IMR-90 (cell line): ENCODE results near the gene LMNTD2. TPM values are rescaled to one million over a fixed set of nuclear protein-coding genes. Genes with fewer than 3 reads are reported as not detected.

Experiments
- ATAC-seq: fragments of 200-7000 bp; cut with Tn5 transposase; 2 replicates; pipeline ENCODE4 v1.9.1; 2020; ENCODE audit warnings: low read depth, mild to moderate bottlenecking, moderate library complexity
- BruUV-seq: library from RNA; stranded (reverse); fragments of 400-500 nt; replicated peaks from 2 replicates; lab custom pipeline; 2021; lab: Mats Ljungman, UMichigan
- CTCF ChIA-PET: fragments of 300-600 bp; formaldehyde crosslinking; extraction: SDS; loops from one replicate; lab custom pipeline; 2021; ENCODE audit warnings: antibody characterized with exemption; lab: Yijun Ruan, JAX
- POLR2A ChIA-PET: fragments of 300-600 bp; sonication (Branson Sonifier 250); formaldehyde crosslinking; loops from one replicate; lab custom pipeline; 2022; ENCODE audit warnings: antibody characterized with exemption; ENCODE audit not compliant: unreplicated experiment; lab: Charles Lee
- DNase-seq: peaks from one replicate; pipeline ENCODE4 v3.0.0; 2013
- H2AFZ ChIP-seq: replicated peaks from 2 replicates; pipeline ENCODE3; 2013; ENCODE audit warnings: low read length, mild to moderate bottlenecking; ENCODE audit not compliant: poor library complexity
- H2AK5ac ChIP-seq: 2 replicates; pipeline ENCODE4 v1.6.1; 2013; ENCODE audit warnings: low read depth, low read length, inconsistent platforms
- H2AK9ac ChIP-seq: replicated peaks from 2 replicates; pipeline ENCODE3; 2013; ENCODE audit warnings: mild to moderate bottlenecking, low read depth, low read length, moderate library complexity; ENCODE audit not compliant: poor library complexity
- H2BK120ac ChIP-seq: 2 replicates; pipeline ENCODE4 v1.6.1; 2013; ENCODE audit warnings: low read depth, low read length, inconsistent platforms
- H2BK15ac ChIP-seq: 3 replicates; pipeline ENCODE4 v1.6.1; 2013; ENCODE audit warnings: low read depth, low read length, inconsistent platforms
- H2BK20ac ChIP-seq: 2 replicates; pipeline ENCODE4 v1.6.1; 2013; ENCODE audit warnings: low read depth, mild to moderate bottlenecking, inconsistent platforms, low read length, moderate library complexity
- H2BK5ac ChIP-seq: 2 replicates; pipeline ENCODE4 v1.6.1; 2013; ENCODE audit warnings: mild to moderate bottlenecking, low read depth, low read length, inconsistent platforms; ENCODE audit not compliant: poor library complexity, severe bottlenecking
- H3K14ac ChIP-seq: replicated peaks from 2 replicates; pipeline ENCODE4 v1.6.1; 2013; ENCODE audit warnings: low read depth, low read length, inconsistent platforms
- H3K18ac ChIP-seq: 2 replicates; pipeline ENCODE4 v1.6.1; 2013; ENCODE audit warnings: low read depth, low read length, control low read depth
- H3K23ac ChIP-seq: 2 replicates; pipeline ENCODE4 v1.6.1; 2013; ENCODE audit warnings: low read depth, low read length, inconsistent platforms
- H3K27ac ChIP-seq: 2 replicates; pipeline ENCODE4 v1.5.1; 2013; ENCODE audit warnings: mild to moderate bottlenecking, control low read depth, low read length; ENCODE audit not compliant: insufficient read depth
- H3K27me3 ChIP-seq: 2 replicates; pipeline ENCODE4 v1.6.1; 2013; ENCODE audit warnings: low read length; ENCODE audit not compliant: control insufficient read depth, insufficient read depth
- H3K36me3 ChIP-seq: 2 replicates; pipeline ENCODE4 v1.6.1; 2013; ENCODE audit warnings: low read length, mixed read lengths; ENCODE audit not compliant: control insufficient read depth, insufficient read depth
- H3K4ac ChIP-seq: 2 replicates; pipeline ENCODE4 v1.6.1; 2013; ENCODE audit warnings: low read depth, low read length, inconsistent platforms
- H3K4me1 ChIP-seq: 2 replicates; pipeline ENCODE4 v1.6.1; 2013; ENCODE audit warnings: low read length, mixed read lengths; ENCODE audit not compliant: control insufficient read depth, insufficient read depth
- H3K4me2 ChIP-seq: 2 replicates; pipeline ENCODE4 v1.6.1; 2013; ENCODE audit warnings: low read depth, mild to moderate bottlenecking, control low read depth, low read length, moderate library complexity
- H3K4me3 ChIP-seq: 2 replicates; pipeline ENCODE4 v1.5.1; 2013; ENCODE audit warnings: low read depth, mild to moderate bottlenecking, control low read depth, low read length, moderate library complexity; ENCODE audit not compliant: insufficient read depth
- H3K56ac ChIP-seq: 2 replicates; pipeline ENCODE4 v1.6.1; 2013; ENCODE audit warnings: low read length, inconsistent platforms; ENCODE audit not compliant: insufficient read depth; ENCODE audit errors: extremely low read depth
- H3K79me1 ChIP-seq, 2 experiments: 2 replicates each; pipeline ENCODE4 v1.6.1; 2013; ENCODE audit warnings: low read length in 2 of 2, inconsistent platforms in 1 of 2, low read depth in 1 of 2
- H3K9ac ChIP-seq: 2 replicates; pipeline ENCODE4 v1.6.1; 2013; ENCODE audit warnings: low read depth, low read length, control low read depth
- H3K9me1 ChIP-seq: 2 replicates; pipeline ENCODE4 v1.6.1; 2013; ENCODE audit warnings: low read length, inconsistent platforms; ENCODE audit not compliant: insufficient read depth
- H3K9me3 ChIP-seq: 2 replicates; pipeline ENCODE4 v1.6.1; 2013; ENCODE audit warnings: low read length; ENCODE audit not compliant: control insufficient read depth, insufficient read depth
- H4K20me1 ChIP-seq: 2 replicates; pipeline ENCODE4 v1.6.1; 2013; ENCODE audit warnings: low read length, inconsistent platforms; ENCODE audit not compliant: insufficient read depth
- H4K5ac ChIP-seq: 2 replicates; pipeline ENCODE4 v1.6.1; 2013; ENCODE audit warnings: mild to moderate bottlenecking, low read depth, low read length, control low read depth
- H4K8ac ChIP-seq, 2 experiments: 2 replicates each; pipeline ENCODE4 v1.6.1; 2013; ENCODE audit warnings: low read depth in 2 of 2, low read length in 2 of 2, control low read depth in 1 of 2, inconsistent platforms in 1 of 2
- H4K91ac ChIP-seq: 2 replicates; pipeline ENCODE4 v1.6.1; 2013; ENCODE audit warnings: low read depth, low read length, inconsistent platforms; ENCODE audit not compliant: insufficient read depth
- CTCF ChIP-seq: conservative IDR thresholded peaks from 2 replicates; pipeline ENCODE4 v1.5.1; 2012; ENCODE audit warnings: mild to moderate bottlenecking, low read depth, low read length, improper control_type of control experiment
- MAFK ChIP-seq: IDR thresholded peaks from 2 replicates; pipeline ENCODE4 v1.6.1; 2012; ENCODE audit warnings: low read depth, low read length, improper control_type of control experiment
- MXI1 ChIP-seq: IDR thresholded peaks from 2 replicates; pipeline ENCODE4 v1.6.1; 2012; ENCODE audit warnings: low read depth, mild to moderate bottlenecking, low read length, moderate library complexity, borderline replicate concordance
- RFX5 ChIP-seq: IDR thresholded peaks from 2 replicates; pipeline ENCODE4 v1.8.0; 2012; ENCODE audit warnings: low read depth, mild to moderate bottlenecking, low read length, moderate library complexity
- WGBS, 2 experiments: methylation state at CpG; one replicate each; pipeline versions ENCODE4 v1.1.5 to v1.1.7; 2013; ENCODE audit warnings: missing lambda C conversion rate in 2 of 2; ENCODE audit not compliant: insufficient read length in 1 of 2; ENCODE audit errors: extremely low coverage in 2 of 2; 5-methylcytosine and 5-hydroxymethylcytosine counted together
- dilution Hi-C: fragments of 300-500 bp; cut with HindIII; formaldehyde crosslinking; loops from one replicate; pipeline ENCODE4 v1.14.3; 2018; ENCODE audit warnings: low sequenced_read_pairs; ENCODE audit not compliant: unreplicated experiment
- in situ Hi-C: fragments of 300-500 bp; cut with MboI; formaldehyde crosslinking; loops from 3 replicates; pipeline ENCODE4 v1.14.3; 2019; ENCODE audit warnings: low sequenced_read_pairs, inconsistent platforms, mixed read lengths
- intact Hi-C: fragments of 100-400 bp; cut with micrococcal nuclease; formaldehyde crosslinking; loops from 2 replicates; pipeline ENCODE4 v1.10.0; 2022
- polyA plus RNA-seq, 3 experiments: library from polyadenylated mRNA; depleted of rRNA; stranded (reverse); fragments of >200 nt; gene quantifications; 2 replicates each; pipeline ENCODE4 v1.2.3, GENCODE V29; 2012; ENCODE audit warnings: low replicate concordance in 1 of 3
- total RNA-seq: library from RNA; depleted of rRNA; stranded (reverse); fragments of >200 nt; gene quantifications from 2 replicates; pipeline ENCODE4 v1.2.3, GENCODE V29; 2012

The LMNTD2 gene
- total and polyA plus RNA-seq, 2 of the 4 experiments (the other 2 are of a cell fraction), result 0.18 to 1.3 TPM

DNA sequence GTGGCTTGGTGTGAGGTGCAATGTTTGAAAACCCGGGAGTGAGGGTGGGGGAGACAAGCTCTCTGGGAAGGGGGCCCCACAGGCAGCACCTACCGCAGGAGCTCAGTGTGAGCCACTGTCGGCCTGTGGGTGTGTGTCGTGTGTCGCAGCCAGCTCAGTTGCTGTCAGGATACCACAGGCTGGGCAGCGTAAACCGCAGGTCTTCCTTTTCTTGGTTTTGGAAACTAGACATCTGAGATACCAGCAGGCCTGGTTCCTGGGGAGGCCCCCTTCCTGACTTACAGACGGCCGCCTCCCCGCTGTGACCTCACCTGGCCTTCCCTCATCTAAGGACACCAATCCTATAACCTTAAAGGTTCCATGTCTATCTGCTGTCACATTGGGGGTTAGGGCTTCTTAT lies 35.8 kb upstream of the LMNTD2 start:
- no peak overlapping the region for H2AK5ac ChIP-seq
- H3K23ac ChIP-seq, result no peak overlapping the region
- no peak overlapping the region for H2BK20ac ChIP-seq
- no peak overlapping the region for H3K18ac ChIP-seq
- no peaks in the 10 kb centered on the region for H3K4me1 ChIP-seq
- no peak overlapping the region for H3K4me3 ChIP-seq
- H4K20me1 ChIP-seq, result peaks cover 33% of the 10 kb centered on the region
- WGBS, 2 experiments, result 100% methylated on average over 3 of the region's 10 CpGs; no CpG with 5 or more reads in 1 of the 2 experiments
- DNase-seq (no peak), ATAC-seq (no peak)
- H3K4ac ChIP-seq, result no peak overlapping the region
- no peaks in the 10 kb centered on the region for H3K9me1 ChIP-seq
- no peak overlapping the region for H2AK9ac ChIP-seq
- H4K91ac ChIP-seq, result no peak overlapping the region
- in situ Hi-C loops, result no loop called here
- no peak overlapping the region for H2AFZ ChIP-seq
- no peak overlapping the region for H4K8ac ChIP-seq
- no peak overlapping the region for H2BK120ac ChIP-seq
- no peak for TF ChIP-seq MXI1
- no peak for TF ChIP-seq MAFK
- TF ChIP-seq CTCF, result no peak
- TF ChIP-seq RFX5, result no peak
- H3K9ac ChIP-seq, result no peak overlapping the region
- H2BK15ac ChIP-seq, result no peak overlapping the region
- CTCF ChIA-PET, result interaction anchor here (1.0 kb wide), 1 partner anchor 11 kb away, joined by 4 read pairs; no protein-coding TSS in a partner anchor
- no peak overlapping the region for H4K5ac ChIP-seq
- peaks cover 74% of the 10 kb centered on the region for H3K36me3 ChIP-seq
- POLR2A ChIA-PET, result no interaction called here
- intact Hi-C loops, result no loop called here
- no peaks in the 10 kb centered on the region for H3K9me3 ChIP-seq
- no peak overlapping the region for H3K4me2 ChIP-seq
- no peak overlapping the region for H3K56ac ChIP-seq
- H2BK5ac ChIP-seq, result no peak overlapping the region
- no peaks in the 10 kb centered on the region for H3K27me3 ChIP-seq
- H3K27ac ChIP-seq, result no peak overlapping the region
- BruUV-seq, result no TSS peak
- peaks cover 24 to 55% of the 10 kb centered on the region in 2 experiments for H3K79me1 ChIP-seq
- dilution Hi-C loops, result no loop called here
- no peak overlapping the region for H3K14ac ChIP-seq
